Testis (tissue), 2 donors: Measurements from ENCODE around the gene CRIM1.

ENCODE experiments used
- POLR2A ChIP-seq: fragments of 450-650 bp; IDR thresholded peaks from one replicate; pipeline ENCODE4 v1.6.1; 2017; ENCODE audit warnings: antibody characterized with exemption, mild to moderate bottlenecking, moderate library complexity
- TF ChIP-seq, protein P1 (sequence below), 3 experiments: fragments of 450-650 bp in 2 of 3; fragments of 200-600 bp in 1 of 3; sonication (generic) in 1 of 3; IDR thresholded peaks; one replicate each; pipeline ENCODE4 v1.5.1; 2016 to 2019; ENCODE audit warnings: antibody characterized with exemption in 3 of 3, mild to moderate bottlenecking in 2 of 3, moderate library complexity in 1 of 3

DNA sequence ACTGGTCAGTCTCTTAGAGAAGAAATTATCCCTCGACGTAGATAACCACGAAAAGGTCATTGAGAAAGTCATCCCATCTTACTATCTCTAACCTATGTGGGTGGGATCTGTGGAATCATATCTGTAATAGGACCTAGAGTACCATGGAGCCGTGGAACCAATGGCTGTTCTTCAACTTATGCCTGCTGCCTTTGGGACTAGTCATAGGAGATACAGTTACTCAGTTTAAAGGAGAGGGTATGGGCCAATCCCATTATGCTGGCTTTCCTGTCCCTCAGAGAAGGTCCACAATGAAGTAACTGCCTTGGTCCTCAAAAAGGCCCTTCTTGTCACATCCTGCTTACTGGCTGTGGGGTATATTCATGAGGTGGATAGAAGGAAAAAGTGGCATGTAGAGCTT lies 164.9 kb downstream of the CRIM1 start:
- TF ChIP-seq, protein P1, sequence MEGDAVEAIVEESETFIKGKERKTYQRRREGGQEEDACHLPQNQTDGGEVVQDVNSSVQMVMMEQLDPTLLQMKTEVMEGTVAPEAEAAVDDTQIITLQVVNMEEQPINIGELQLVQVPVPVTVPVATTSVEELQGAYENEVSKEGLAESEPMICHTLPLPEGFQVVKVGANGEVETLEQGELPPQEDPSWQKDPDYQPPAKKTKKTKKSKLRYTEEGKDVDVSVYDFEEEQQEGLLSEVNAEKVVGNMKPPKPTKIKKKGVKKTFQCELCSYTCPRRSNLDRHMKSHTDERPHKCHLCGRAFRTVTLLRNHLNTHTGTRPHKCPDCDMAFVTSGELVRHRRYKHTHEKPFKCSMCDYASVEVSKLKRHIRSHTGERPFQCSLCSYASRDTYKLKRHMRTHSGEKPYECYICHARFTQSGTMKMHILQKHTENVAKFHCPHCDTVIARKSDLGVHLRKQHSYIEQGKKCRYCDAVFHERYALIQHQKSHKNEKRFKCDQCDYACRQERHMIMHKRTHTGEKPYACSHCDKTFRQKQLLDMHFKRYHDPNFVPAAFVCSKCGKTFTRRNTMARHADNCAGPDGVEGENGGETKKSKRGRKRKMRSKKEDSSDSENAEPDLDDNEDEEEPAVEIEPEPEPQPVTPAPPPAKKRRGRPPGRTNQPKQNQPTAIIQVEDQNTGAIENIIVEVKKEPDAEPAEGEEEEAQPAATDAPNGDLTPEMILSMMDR (IDR thresholded peaks at IDR 0.05) = no peak
- TF ChIP-seq POLR2A = no peak
